SK-N-MC (cell line): Measurements from ENCODE around the gene C2orf72.

Experiments used
- EZH2 ChIP-seq: fragments of 200-600 bp; sonication (generic); IDR thresholded peaks from one replicate; pipeline ENCODE4 v1.6.1; 2017; ENCODE audit warnings: antibody characterized with exemption
- FOXP2 ChIP-seq: optimal IDR thresholded peaks from 2 replicates; pipeline ENCODE3; 2011; ENCODE audit warnings: mild to moderate bottlenecking, moderate library complexity; ENCODE audit not compliant: insufficient read depth; ENCODE audit errors: extremely low read length, control extremely low read depth
- POLR2AphosphoS5 ChIP-seq: IDR thresholded peaks from 2 replicates; pipeline ENCODE4 v1.6.1; 2012; ENCODE audit warnings: mild to moderate bottlenecking, low read depth, low read length, borderline replicate concordance

GRCh38 chr2:230995821-230996220 lies 41.5 kb upstream of the C2orf72 start, which contains the start of gene SPATA3:
- TF ChIP-seq POLR2AphosphoS5, result no peak
- no peak for TF ChIP-seq EZH2
- TF ChIP-seq FOXP2, result no peak
